MCF 10A (cell line): ENCODE data around the gene FRMD3. TPM values are rescaled to one million over a fixed set of nuclear protein-coding genes. Genes with fewer than 3 reads are reported as not detected.

Experiments used
- BruUV-seq: library from RNA; stranded (reverse); fragments of 400-500 nt; replicated peaks from 2 replicates; lab custom pipeline; 2021; lab: Mats Ljungman, UMichigan
- CTCF ChIA-PET: fragments of 300-600 bp; sonication (Branson Sonifier 250); formaldehyde crosslinking; extraction: SDS; loops from one replicate; lab custom pipeline; 2021; ENCODE audit warnings: antibody characterized with exemption, inconsistent platforms; lab: Yijun Ruan, JAX
- POLR2A ChIA-PET: fragments of 300-600, 350-650 bp; sonication (Branson Sonifier 250); formaldehyde crosslinking; extraction: SDS; loops from one replicate; lab custom pipeline; 2020; ENCODE audit warnings: antibody characterized with exemption, inconsistent platforms; lab: Yijun Ruan, JAX
- DNase-seq: peaks from one replicate; pipeline ENCODE4 v3.0.0-alpha.2; 2018; ENCODE audit not compliant: unreplicated experiment
- H3K27ac Mint-ChIP-seq: one replicate; pipeline ENCODE4 v1.8.0; 2022; ENCODE audit warnings: mild to moderate bottlenecking, low read depth, mixed read lengths; ENCODE audit not compliant: unreplicated experiment
- H3K27me3 Mint-ChIP-seq: one replicate; pipeline ENCODE4 v1.8.0; 2022; ENCODE audit warnings: mixed read lengths; ENCODE audit not compliant: insufficient read depth, unreplicated experiment
- H3K36me3 Mint-ChIP-seq: one replicate; pipeline ENCODE4 v1.8.0; 2022; ENCODE audit warnings: mild to moderate bottlenecking, moderate library complexity, mixed read lengths; ENCODE audit not compliant: insufficient read depth, unreplicated experiment
- H3K4me1 Mint-ChIP-seq: one replicate; pipeline ENCODE4 v1.8.0; 2022; ENCODE audit warnings: mixed read lengths; ENCODE audit not compliant: insufficient read depth, unreplicated experiment
- H3K4me3 Mint-ChIP-seq: one replicate; pipeline ENCODE4 v1.8.0; 2022; ENCODE audit warnings: mild to moderate bottlenecking, moderate library complexity, mixed read lengths; ENCODE audit not compliant: unreplicated experiment
- H3K9me3 Mint-ChIP-seq: one replicate; pipeline ENCODE4 v1.8.0; 2022; ENCODE audit warnings: mixed read lengths; ENCODE audit not compliant: unreplicated experiment
- CTCF ChIP-seq: fragments of 200-600 bp; IDR thresholded peaks from one replicate; pipeline ENCODE4 v1.8.0; 2022; ENCODE audit warnings: antibody characterized with exemption, mild to moderate bottlenecking; ENCODE audit not compliant: unreplicated experiment
- intact Hi-C: fragments of 100-400 bp; cut with micrococcal nuclease; formaldehyde crosslinking; loops from 2 replicates; pipeline ENCODE4 v1.14.1; 2022
- total RNA-seq: library from RNA; stranded (reverse); gene quantifications from 2 replicates; pipeline ENCODE4 v1.2.3, GENCODE V29; 2022

Gene FRMD3
- total RNA-seq, 1 experiment from 2014 or later: 0.28 TPM

- intact Hi-C loops: no loop called here
- no TSS peak for BruUV-seq
- DNase-seq: no peak
- H3K36me3 Mint-ChIP-seq: no peaks in the 10 kb centered on the region
- TF ChIP-seq CTCF: no peak
- ChIA-PET CTCF (no interaction called here), POLR2A (no interaction called here)
- no peak overlapping the region for H3K27ac Mint-ChIP-seq
- H3K4me3 Mint-ChIP-seq: no peak overlapping the region
- no peaks in the 10 kb centered on the region for H3K27me3 Mint-ChIP-seq
- H3K9me3 Mint-ChIP-seq: no peaks in the 10 kb centered on the region
- no peaks in the 10 kb centered on the region for H3K4me1 Mint-ChIP-seq
Measured at GRCh38 chr9:83466877-83467276, 71.3 kb downstream of the FRMD3 start.

- no TSS peak for BruUV-seq
- intact Hi-C loops: no loop called here
- Mint-ChIP-seq H3K36me3 (no peaks in the 10 kb centered on the region), H3K4me3 (no peak overlapping the region), H3K27me3 (no peaks in the 10 kb centered on the region), H3K4me1 (no peaks in the 10 kb centered on the region), H3K9me3 (no peaks in the 10 kb centered on the region), H3K27ac (no peak overlapping the region)
- ChIA-PET CTCF (no interaction called here), POLR2A (no interaction called here)
- no peak for TF ChIP-seq CTCF
- no peak for DNase-seq
Measured at GRCh38 chr9:83466351-83466750, 71.8 kb downstream of the FRMD3 start.

- no peak for DNase-seq
- ChIA-PET CTCF (interaction anchor here (0.6 kb wide), 1 partner anchor 109 kb away, joined by 5 read pairs; no protein-coding TSS in a partner anchor), POLR2A (no interaction called here)
- no peaks in the 10 kb centered on the region for H3K36me3 Mint-ChIP-seq
- H3K27ac Mint-ChIP-seq: no peak overlapping the region
- H3K9me3 Mint-ChIP-seq: peaks cover 5% of the 10 kb centered on the region
- H3K4me1 Mint-ChIP-seq: no peaks in the 10 kb centered on the region
- intact Hi-C loops: no loop called here
- BruUV-seq: no TSS peak
- TF ChIP-seq CTCF: no peak
- H3K4me3 Mint-ChIP-seq: no peak overlapping the region
- no peaks in the 10 kb centered on the region for H3K27me3 Mint-ChIP-seq
Measured at GRCh38 chr9:83459830-83460229, 78.4 kb downstream of the FRMD3 start.

GRCh38 chr9:83458530-83458929 is 79.7 kb downstream of the FRMD3 start:
- no TSS peak for BruUV-seq
- no peak for TF ChIP-seq CTCF
- Mint-ChIP-seq H3K4me3 (no peak overlapping the region), H3K27ac (no peak overlapping the region), H3K9me3 (peaks cover 5% of the 10 kb centered on the region), H3K4me1 (no peaks in the 10 kb centered on the region), H3K36me3 (no peaks in the 10 kb centered on the region), H3K27me3 (no peaks in the 10 kb centered on the region)
- POLR2A ChIA-PET: no interaction called here
- intact Hi-C loops: no loop called here
- CTCF ChIA-PET: interaction anchor here (1.7 kb wide), 1 partner anchor 10 kb away, joined by 5 read pairs; no protein-coding TSS in a partner anchor
- DNase-seq: no peak
